HG03442 (cell line): ENCODE measurements around the gene STOML2.
"Not testable (repeated sequence)": the region's sequence is repeated elsewhere in the genome, so short reads cannot be mapped to it uniquely, and the experiment has no call there.

Experiments used
- ATAC-seq: cut with Tn5 transposase; IDR thresholded peaks from one replicate; pipeline ENCODE4 v1.9.1; 2021; ENCODE audit warnings: mild to moderate bottlenecking, moderate library complexity; ENCODE audit not compliant: unreplicated experiment

Gene STOML2

DNA sequence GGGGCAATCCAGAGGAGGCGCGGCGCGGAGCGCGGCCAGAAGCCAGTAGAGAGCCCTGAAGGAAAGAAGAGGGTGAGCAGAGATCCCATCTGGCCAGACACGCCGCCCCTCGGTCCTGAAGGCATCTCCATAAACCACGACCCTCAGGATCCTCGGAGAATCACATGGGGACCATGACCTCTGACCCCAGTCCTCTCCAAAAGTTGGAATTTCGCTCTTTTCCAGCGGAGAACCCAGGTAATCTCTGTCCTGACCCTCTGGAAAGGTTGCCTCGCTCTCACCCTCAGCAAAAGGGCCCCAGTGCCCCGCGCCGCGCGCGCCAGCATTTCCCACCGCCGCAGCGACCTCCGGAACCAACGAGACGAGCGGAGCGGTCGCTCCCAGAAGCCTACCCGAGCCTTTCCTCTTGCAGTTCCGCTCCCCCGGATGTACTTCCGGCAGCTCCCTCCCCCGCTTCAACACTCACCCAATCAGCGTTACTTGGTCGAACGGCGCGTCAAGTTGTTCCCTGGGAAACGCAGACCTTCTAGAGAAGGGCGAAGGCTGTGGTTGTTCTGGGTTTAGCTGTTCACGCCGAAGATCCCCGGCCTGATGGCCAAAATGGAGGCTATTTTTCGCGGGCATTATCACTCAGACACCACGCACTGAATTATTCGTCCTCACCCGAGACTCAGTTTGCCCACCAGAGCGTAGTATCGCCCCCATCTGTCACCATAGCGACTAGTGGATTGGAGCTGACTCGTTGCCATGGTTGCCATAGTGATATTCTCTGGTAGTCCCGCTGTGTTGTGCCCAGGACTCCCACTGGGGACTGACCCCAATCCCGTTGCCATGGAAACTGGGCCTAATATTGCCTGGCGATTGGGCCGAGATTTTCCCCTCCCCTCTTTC, at the start of gene STOML2:
TSS of gene STOML2 (minus strand) at position 363 of the 891 bp plus-strand sequence. CDS start at position 326, 37 bp downstream.
- peak; percentile 91 for ATAC-seq

GRCh38 chr9:35147941-35148563, 45.1 kb upstream of the STOML2 start:
- not testable (repeated sequence) for ATAC-seq

- ATAC-seq, result no peak
Observed at GRCh38 chr9:35142037-35142436, 39.1 kb upstream of the STOML2 start.

DNA sequence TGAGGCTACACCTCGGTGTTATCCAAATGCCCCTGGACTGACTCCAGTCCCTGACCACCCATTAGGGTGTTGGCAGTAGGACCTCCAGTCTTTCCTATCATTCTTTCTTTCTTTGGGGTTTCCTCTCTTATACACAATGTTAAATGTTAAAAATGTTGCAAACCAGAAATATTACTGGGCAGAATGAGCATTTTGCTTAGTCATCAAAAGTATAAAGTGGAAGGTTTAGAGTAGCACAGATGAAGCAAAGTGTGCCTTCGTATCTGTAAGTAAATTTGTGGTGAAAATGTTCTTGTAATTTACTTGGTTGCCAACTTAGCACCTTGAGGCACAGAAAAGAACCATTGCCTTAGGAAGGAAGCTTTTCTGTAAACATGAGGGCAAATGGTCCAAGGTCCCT, 37.2 kb upstream of the STOML2 start:
- no peak for ATAC-seq

- no peak for ATAC-seq
Observed at GRCh38 chr9:35136866-35137265, 33.9 kb upstream of the STOML2 start.

- no peak for ATAC-seq
Observed at GRCh38 chr9:35135988-35136387, 33.1 kb upstream of the STOML2 start.

GRCh38 chr9:35134920-35135319, 32.0 kb upstream of the STOML2 start:
- no peak for ATAC-seq

DNA sequence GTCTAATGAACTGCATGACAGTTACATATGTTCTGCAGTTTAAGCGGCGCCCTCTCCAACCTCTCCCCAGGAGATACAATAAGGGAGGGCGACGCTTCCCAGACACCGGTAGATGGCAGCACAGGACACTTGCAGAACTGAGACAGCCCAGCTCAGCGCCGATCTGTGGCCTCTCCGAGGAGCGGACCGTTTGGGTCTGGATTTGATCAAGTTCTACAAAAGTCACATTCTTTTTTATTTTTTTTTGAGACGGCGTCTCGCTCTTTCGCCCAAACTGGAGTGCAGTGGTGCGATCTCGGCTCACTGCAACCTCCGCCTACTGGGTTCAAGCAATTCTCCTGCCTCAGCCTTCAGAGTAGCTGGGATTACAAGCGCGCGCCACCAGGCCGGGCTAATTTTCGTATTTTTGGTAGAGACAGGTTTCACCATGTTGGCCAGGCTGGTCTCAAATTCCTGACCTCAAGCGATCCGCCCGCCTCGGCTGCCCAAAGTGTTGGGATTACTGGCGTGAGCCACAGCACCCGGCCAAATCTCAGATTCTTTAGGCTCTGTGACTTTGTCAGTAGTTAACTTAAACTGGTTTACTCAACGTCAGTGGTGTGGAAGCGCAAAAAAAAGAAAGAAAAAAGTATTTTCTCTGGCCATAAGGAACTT, 14.1 kb upstream of the STOML2 start:
- ATAC-seq, result peak; percentile 39

GRCh38 chr9:35116539-35116897, 13.6 kb upstream of the STOML2 start:
- ATAC-seq, result peak; percentile 1

DNA sequence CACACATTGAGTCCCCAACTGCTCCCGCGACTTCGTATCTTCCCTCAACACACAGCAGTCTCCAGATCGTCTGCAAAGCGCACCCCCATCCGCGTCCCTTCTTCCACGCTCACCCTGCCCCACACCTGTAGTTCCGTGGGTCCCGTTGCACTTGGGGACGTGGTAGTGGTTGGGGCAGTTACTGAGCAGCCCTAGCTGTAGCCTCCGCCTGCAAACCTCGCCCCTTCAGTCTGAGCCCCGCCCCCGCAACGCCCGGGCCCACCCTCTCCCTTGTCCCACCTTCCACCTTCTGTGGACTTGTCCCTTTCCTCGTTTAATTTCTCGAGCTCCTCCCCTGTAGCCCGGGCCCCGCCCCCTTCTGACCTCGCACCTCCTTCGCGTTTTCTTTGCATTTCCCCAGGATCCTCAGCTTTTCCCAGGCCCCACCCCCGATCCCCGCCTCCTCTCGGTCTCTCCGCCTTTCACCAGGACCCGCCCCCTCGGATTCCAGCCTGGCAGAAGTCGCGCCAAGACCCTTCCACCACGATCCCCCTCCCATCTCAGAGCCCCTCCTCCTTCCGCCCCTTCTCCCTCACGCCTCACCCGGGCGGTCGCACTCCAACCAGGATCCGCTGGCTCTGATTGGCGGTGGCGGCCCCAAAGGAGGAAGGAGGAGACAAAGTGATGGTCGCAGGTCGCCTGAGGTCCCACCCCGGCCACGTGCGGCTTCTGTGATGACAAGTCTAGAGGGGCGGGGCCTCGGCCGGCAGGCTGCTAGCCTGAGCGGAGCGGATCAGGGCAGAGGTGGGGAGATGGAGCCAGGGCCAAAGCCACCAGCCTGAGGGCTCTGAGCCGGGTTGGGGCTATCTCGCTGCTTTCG, 13.0 kb upstream of the STOML2 start, which contains the start of gene ATOSB:
TSS of gene ATOSB (minus strand) at position 183 of the 859 bp plus-strand sequence. CDS start 7,588 bp downstream, outside the sequence.
- peak; percentile 41 for ATAC-seq

DNA sequence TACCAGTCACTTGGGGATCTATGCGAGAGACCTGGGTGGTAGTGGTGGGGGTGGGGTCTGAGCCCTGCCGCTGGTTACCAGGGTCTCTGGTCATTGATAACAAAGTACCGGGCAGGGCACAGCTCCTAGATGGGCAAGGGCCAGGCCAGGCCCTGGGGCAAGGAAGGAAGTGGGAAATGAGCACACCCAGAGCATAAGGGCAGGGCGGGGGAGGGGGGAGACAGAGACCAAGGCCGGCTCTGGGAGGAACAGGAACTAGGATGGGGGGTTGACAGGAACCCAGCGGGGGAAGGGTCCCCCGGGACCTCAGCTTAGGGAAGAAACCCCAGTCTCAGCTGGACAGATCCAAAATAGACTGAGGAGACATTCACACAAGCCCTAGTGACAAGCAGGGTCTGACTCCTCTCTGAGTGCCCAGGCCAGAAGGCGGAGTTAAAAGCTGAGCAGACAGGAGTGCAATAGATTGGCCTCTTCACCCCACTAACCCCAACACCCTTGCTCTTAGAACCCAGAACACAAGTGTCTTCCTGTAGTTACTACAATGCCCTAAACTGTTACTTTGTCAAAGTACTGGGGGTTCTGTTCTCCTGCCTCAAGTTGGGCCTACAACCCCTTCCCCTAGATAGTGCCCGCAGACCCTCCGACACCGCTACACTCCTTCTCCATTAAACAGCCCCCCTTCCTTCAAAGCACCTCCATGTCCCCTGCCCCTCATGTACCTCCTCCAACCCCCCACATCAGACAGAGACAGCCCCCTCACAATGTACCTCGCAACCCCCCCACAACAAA, 12.1 kb upstream of the STOML2 start:
- no peak for ATAC-seq

DNA sequence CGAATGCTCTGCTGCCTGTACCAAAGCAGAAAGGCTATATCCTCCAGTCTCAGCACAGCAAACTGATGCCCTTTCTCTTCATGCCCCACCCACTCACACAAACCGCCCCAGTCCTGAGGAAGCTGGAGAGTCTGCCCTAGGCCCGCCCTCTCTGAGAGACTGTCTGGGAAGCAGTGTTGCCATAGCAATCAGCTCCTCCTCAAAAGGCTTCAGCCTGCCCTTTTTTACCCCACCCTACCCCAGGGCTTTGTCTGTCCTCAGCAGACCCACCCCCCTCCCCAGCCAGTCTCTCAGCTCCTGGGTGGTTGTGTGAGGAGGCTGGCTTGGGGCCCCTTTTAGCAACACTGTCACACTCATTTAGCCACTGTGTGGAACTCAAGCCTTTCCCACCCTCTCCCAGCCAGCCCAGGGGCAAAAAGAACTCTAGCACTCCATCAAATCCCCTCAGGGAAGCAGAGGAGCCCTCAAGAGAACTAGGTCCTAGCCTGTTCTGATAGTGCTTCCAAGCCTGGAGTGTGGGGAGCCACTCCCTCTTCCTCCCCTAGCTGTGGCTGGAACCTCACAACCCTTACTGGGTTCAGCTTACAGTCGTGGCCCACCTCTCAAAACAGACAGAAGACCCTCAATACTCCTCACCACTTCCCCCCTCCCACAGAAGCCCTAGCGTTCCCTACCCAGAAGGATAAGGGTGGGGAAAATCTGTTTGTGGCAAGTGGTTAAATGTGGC, 11.3 kb upstream of the STOML2 start:
- ATAC-seq, result no peak

GRCh38 chr9:35112257-35113020, 9.5 kb upstream of the STOML2 start:
- ATAC-seq, result no peak

DNA sequence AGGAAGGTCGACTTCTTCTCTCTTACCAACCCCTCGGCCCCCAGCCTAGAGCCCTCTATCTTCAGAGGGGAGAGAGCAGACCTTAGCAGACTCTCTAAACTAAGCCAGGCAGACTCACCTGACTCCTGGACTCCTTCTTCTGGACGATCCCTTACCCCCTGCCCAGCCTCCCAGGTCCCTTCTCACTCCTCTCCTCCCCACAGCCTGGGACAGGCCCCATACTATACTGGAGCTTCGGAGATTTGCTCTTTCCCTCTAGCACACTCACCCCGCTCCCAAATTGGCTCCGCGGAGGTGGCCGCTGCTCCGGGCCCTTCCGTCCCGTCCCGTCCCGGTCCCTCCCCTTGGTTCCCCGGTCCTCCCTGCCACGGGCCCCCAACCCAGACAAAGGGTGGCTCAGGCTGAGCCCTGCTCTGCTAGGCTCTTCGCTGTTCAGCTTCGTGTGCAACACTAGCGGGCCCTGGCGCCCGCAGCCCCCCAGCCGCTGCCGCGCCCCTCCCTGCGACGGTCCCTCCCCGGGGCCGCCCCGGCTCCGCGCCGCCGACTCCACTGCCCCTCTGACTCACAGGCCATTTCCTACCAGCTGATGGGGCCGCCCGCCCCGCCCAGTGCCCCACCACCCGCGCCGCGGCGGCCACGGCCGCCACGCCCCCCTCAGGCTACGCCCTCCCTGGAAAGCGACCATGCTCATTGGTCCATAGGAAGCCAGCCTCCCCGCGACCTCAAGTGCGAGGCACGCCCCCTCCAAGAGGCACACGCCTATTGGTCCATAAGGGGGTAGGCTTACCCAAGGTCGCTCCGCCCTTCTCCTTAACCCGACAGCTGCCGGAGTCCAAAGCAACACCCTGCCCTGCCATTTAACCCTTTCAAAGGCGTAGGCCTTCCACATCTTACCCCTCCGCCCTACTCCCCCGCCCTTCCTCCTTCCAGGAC, 8.3 kb upstream of the STOML2 start:
- ATAC-seq, result peak; percentile 70

DNA sequence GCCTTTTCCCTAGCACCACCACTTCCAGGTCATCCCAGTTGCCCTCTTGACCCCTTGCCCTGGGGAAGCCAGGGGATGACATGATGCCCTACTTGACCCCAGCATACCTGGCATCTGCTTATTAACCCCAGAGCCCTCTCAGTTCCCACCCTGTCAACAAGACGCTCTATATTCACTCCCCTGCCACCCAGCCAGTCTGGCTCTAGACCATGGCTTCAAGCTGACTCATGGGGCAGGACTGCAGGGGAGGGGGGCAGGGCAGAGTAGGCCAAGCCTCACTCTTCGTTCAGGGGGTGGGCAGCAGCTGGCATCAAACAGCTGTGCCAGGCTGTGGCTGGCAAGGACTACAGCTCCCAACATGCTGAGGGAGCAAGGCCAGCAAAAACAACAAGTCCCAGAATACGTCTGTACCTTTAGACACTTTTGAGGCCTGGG, 7.4 kb upstream of the STOML2 start:
- no peak for ATAC-seq

DNA sequence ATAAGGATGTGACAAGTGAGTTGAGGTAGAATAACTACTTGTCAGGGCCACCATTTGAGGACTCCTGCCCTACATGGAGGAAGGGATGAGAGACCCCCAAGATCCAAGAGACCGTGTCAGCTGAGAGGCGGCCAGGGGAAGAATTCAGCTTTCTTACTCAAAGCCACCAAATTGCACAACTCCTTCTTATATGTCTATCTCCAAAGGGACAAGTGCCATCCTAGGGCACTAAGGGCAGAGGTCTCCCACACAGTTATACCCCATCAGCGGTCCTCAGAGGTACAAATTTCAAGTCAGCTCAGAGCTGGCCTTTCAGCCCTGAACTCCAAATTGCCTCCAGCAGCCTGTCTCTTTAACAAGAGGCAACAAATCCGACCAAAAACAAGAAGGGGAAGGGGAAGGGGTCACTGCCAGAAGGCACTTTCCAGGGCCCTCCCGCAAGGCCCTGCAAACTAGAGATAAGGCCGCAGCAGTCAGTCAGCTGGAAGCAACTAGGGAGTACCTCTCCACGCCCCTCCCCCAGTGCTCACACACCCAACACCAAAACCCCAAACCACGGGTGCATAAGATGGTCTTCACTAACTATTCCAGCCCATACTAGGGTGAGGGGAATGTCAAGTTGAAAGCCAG, 6.1 kb upstream of the STOML2 start:
- ATAC-seq, result no peak

DNA sequence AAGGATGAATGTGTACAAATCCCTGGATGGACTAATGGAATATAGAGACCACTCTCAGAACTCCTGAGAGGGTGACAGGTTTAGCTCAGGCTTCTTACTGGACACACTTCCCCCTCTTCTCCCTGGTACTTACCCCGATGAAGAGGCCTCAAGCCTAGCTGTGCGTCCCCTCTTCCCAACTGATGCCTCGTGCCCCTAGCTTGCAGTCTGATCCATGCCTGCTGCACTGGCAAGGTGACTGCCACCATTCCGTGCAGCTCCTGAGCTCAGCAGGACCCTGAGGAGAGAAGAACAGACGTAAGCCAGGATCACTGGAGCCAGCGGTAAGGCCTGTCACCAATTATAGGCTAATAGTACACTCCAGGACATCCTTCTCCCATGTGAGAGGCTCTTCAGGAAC, 5.5 kb upstream of the STOML2 start:
- ATAC-seq, result no peak
